Measurements from ENCODE around the gene RMND1.

GRCh38 chr6:151452750-151453427 is 963 bp upstream of the RMND1 start:
- TF ChIP-seq CTCF (IDR thresholded peaks at IDR 0.05; ENCODE audit: low read length) (no peak), EZH2 (IDR thresholded peaks at IDR 0.05; ENCODE audit: borderline replicate concordance, low read length) (no peak)

All from OCI-LY1 (cell line).